Measurements from ENCODE around the gene SIK3.
"Not testable (repeated sequence)": the region's sequence is repeated elsewhere in the genome, so short reads cannot be mapped to it uniquely, and the experiment has no call there.

SIK3 gene

DNA sequence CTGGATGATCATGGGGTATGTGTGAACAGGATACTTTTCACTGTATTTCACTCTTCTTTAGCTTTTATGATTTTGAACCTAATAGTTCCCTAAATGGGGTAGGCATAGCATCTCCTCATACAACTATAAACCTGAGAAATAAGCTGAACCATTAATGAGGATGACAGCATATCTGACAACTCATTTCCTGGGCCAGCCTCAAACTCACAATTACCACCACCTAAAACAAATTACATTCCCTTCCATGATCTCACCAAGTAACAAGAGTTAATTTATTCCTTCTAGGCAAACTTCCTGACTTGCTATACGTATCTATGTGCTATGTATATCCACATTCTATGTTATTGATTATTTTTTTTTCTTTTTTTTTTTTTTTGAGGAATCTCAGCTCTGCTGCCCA is 23.0 kb downstream of the SIK3 start:
- DNase-seq: no peak

DNA sequence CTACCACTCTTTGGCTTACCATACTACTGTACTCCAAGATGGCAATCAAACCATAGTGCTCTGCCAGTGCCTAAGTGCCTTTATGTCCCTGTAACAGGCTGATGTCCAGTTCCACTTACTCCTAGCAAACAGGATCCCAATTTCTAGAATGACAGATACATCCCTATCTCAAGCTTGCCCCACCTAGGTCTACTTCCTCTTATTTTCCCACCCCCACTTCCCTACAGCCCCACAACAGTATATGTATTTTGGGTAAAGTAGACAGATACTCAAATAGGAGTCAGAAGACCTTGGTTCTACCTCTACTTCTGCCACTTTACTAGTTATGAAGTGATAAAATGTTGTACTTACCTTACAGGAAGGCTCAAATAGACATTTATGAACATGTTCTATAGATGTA is 24.1 kb downstream of the SIK3 start:
- peak; percentile 70 for DNase-seq

DNA sequence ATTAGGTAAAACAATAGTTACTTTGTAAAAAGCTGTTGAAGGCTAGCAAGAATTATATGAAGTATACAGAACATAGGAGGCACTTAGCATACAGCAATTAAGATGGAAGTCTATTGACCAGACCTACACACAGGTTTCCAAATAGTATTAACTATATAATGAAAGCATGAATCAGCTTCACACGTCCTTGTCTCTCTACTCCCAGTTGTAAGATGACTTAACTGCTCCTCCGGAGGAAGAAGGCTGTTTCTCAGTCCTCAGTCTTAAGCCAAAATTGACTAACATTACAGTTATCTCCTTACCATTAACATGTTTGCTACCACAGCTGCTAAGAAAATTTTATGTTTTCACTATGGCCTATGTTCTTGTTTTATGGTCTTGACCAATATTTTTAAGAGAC is 24.7 kb downstream of the SIK3 start:
- DNase-seq: no peak

DNA sequence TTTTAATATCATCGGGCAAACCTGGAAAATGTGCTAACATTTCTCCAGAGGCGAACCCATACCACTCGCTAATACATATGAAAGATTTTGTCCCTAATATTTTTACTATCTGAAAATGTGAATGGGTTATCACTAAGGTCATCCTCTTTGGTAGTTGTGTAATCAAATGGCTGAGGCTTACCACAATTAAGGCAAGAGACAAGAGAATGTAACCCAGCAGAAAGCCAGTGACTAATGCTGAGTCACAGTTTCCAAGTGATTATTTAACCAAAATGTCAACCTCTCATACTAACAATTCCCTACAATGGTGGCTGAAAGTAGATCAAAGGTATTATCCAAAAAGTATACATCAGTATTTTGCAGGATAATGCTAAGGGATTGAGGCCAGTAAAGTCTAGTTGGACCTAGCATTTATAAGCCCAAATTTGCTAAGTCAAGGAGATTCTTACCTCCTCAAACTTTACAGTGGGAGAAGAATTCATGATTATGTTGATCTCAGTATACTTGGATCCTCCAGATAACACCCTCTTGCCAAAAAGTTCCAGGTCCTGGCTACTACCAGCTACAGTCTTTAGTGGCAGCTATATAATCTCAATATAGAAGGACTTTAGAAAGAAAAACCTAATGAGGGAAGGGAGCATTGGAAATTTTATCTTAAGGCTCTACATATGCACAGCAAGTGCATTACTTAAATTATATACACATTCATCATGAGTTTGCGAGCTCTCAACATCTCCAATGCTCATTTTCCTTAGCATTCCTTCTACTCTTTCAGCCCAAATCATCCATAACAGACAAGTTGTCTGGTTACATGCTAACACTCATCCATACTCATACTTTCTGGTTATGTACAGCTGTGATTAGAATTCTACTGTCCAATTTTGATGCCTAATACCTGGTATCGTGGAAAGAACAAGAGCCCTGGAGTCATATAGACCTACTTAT is 25.4 kb downstream of the SIK3 start:
- DNase-seq: peak; percentile 93

- no peak for DNase-seq
These were observed 26.9 kb downstream of the SIK3 start for GRCh38 chr11:117071344-117071787.

GRCh38 chr11:117070016-117070415 is 28.2 kb downstream of the SIK3 start:
- peak; percentile 45 for DNase-seq

- no peak for DNase-seq
These were observed 29.8 kb downstream of the SIK3 start for GRCh38 chr11:117068303-117068860.

GRCh38 chr11:117066959-117067358 is 31.3 kb downstream of the SIK3 start:
- no peak for DNase-seq

DNA sequence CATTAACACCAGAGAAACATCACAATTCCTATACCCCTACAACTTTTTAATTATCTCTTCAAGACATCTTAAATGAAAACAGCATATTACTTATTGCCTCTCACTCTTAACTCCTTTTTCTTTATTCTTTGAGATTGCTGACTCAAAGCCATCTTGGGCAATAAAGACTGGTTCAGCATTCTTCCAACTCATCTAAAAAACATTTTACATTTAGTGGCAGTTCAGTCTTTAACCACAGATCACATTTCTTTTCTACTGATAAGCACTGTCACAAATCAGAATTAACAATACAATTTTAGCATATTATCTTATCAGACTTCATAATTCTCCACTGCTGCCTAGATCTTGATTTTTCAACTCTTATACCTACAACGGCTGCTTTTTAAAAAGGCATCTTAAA is 34.0 kb downstream of the SIK3 start:
- no peak for DNase-seq

GRCh38 chr11:117062498-117062897 is 35.7 kb downstream of the SIK3 start:
- DNase-seq: no peak

DNA sequence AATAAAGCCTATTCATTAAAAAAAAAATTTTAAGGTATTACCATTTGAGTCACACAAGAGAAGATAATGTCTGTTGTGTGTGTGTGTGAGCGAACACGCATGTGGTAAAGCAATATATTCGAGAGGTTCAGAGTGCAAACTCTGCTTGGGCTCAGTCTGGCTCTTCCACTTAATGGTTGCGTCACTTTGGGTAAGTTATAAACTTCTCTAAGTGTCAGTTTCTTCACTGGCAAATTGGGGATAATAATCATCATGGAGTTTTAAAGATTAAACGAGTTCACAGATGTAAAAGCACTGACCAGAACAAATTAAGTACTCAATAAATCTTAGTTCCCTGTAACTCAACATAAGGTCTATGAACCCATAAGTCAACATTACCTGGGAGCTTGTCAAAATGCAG is 37.0 kb downstream of the SIK3 start:
- DNase-seq: no peak

DNA sequence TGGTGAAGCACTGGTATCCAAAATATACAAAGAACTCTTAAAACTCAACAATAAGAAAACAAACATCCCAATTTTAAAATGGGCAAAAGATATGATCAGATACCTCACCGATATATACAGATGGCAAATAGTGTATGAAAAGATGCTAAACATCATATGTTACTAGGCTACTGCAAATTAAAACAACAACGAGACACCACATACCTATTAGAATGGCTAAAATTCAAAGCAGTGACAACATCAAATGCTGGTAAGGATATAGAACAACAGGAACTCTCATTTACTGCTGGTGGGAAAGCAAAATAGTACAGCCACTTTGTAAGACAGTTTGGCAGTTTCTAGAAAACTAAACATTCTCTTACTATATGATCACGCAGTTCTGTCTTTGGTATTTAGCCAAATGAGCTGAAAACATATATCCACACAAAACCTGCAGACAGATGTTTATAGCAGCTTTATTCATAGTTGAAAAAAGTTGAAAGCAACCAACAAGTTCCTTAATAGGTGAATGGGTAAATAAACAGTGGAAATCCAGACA is 38.5 kb downstream of the SIK3 start:
- no peak for DNase-seq

- DNase-seq: no peak
These were observed 39.4 kb downstream of the SIK3 start for GRCh38 chr11:117058761-117059261.

- DNase-seq: no peak
These were observed 40.5 kb downstream of the SIK3 start for GRCh38 chr11:117057727-117058126.

- DNase-seq: no peak
These were observed 40.9 kb downstream of the SIK3 start for GRCh38 chr11:117057317-117057716.

- DNase-seq: no peak
These were observed 42.8 kb downstream of the SIK3 start for GRCh38 chr11:117055469-117055868.

- DNase-seq: no peak
These were observed 43.8 kb downstream of the SIK3 start for GRCh38 chr11:117054382-117054781.

DNA sequence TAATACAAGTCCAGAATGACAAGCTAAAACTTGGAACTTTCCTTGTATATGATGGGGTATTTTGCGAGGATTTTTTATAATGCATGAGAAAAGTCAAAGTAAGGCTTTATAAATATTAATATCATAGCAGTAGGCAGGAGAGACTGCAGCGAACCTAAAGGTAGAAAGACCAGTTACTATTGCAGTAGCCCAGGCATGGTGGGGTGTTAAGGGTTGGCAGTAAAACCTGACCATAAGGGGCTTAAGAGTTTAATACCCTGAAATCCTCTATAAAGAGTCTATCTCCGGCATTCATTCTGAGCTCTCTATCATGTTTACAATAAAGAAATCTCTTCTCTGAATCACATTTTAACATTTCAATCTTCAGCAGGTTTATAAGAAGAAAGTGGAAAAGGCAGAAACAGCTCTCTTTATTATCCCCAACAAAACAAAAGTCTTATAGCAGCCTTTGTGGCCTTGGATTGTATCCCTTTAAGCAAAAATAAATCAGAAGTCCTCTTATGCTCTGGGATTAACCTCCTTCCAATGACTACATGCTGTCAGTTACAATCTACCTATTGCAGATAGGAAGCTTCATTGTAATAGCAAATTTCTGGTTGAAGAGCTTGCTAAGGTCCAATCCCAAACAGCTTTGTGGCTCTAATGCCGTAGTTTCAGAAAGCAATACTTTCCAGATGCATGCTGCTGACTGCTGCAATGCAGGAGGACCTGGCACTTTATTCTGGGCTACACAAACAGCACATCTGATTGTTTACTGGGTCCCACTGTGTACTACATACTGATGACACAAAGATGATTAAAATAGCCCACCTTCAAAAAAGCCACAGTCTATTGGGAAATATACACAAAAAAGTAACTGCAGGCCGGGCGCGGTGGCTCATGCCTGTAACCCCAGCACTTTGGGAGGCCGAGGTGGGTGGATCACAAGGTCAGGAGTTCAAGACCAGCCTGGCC is 45.8 kb downstream of the SIK3 start:
- no peak for DNase-seq

DNA sequence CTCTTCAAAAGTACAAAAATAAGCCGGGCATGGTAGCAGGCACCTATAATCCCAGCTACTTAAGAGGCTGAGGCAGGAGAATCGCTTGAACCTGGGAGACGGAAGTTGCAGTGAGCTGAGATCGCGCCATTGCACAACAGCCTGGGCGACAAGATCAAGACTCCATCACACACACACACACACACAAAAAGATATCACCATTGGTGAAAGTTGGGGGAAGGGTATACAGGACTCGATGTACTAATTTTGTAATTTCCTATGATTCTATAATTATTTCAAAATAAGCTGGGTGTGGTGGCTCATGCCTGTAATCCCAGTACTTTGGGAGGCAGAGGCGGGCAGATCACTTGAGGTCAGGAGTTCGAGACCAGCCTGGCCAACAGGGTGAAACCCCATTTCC is 48.1 kb downstream of the SIK3 start:
- not testable (repeated sequence) for DNase-seq

- DNase-seq: not testable (repeated sequence)
These were observed 51.6 kb downstream of the SIK3 start for GRCh38 chr11:117046627-117047026.

DNA sequence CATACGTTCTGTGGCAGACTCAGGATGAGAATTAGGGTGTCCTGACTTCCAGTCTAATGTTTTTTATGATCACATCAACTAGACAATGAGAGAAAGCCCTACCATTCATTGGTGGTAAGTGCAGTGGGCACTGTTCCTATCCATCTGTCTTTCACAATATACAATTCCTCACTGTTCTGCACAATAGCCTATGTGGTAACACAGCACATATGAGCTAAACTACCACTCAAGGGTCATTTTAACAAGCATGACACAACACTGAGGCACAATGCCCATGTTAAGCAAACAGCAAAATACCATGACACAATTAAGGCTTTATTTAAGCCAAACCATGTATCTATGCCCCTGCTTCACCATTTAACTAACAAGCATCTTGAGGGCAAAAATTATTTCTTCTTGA is 52.3 kb downstream of the SIK3 start:
- peak; percentile 61 for DNase-seq

DNA sequence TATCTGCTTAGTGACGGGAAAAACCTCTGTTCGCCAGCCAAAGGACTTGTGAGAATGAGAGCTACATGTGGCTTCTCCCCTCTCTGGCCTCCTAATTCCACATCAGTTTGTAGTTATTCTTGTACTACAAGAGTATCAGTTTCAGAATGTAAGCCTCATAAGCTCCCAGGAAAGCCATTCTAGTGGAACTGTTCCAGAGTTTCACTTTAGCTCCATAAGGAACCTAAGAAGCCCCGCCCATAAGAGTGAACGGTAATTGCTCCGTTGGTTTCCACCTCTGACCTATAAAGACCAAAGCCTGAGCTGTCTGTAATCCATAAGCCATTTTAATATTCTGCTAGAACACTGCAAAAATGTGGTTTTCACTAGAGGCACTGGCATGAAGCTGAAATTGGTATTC is 53.0 kb downstream of the SIK3 start:
- DNase-seq: no peak

Data from MV-4-11 (cell line).